Ovary (tissue), 9 donors: ENCODE data around the gene FSTL3. TPM values are rescaled to one million over a fixed set of nuclear protein-coding genes. Genes with fewer than 3 reads are reported as not detected.

Experiments used
- DNase-seq, 5 donors: peaks; one replicate each; pipeline ENCODE4 v3.0.0-alpha.2; 2019 to 2020
- H3K27ac ChIP-seq, 2 donors: fragments of 200-600 bp; one replicate each; pipeline versions ENCODE4 v1.5.1 to v1.8.0; 2019 to 2022
- H3K27me3 ChIP-seq: fragments of 200-600 bp; one replicate; pipeline ENCODE4 v1.8.0; 2022
- H3K36me3 ChIP-seq: fragments of 200-600 bp; sonication (generic); one replicate; pipeline ENCODE4 v1.5.1; 2019
- H3K4me1 ChIP-seq: one replicate; pipeline ENCODE4 v1.8.1; 2013; ENCODE audit warnings: mild to moderate bottlenecking, moderate library complexity; ENCODE audit not compliant: insufficient read depth
- H3K4me3 ChIP-seq: fragments of 200-600 bp; sonication (generic); one replicate; pipeline ENCODE4 v1.5.1; 2017
- H3K9me3 ChIP-seq, 2 donors: fragments of 200-600 bp in 1 of 2; sonication (generic) in 1 of 2; one replicate each; pipeline versions ENCODE4 v1.5.1 to v1.8.1; 2013 to 2019; ENCODE audit warnings: mild to moderate bottlenecking in 1 of 2, moderate library complexity in 1 of 2
- CTCF ChIP-seq, 3 donors: fragments of 450-650 bp in 2 of 3; fragments of 200-600 bp in 1 of 3; IDR thresholded peaks; one replicate each; pipeline versions ENCODE4 v1.5.1 to v1.8.0; 2016 to 2022; ENCODE audit warnings: antibody characterized with exemption in 3 of 3, mild to moderate bottlenecking in 1 of 3
- EP300 ChIP-seq: sonication (generic); formaldehyde crosslinking; IDR thresholded peaks from one replicate; pipeline ENCODE4 v1.6.1; 2017; ENCODE audit warnings: antibody characterized with exemption
- POLR2A ChIP-seq: fragments of 450-650 bp; IDR thresholded peaks from one replicate; pipeline ENCODE4 v1.6.1; 2017; ENCODE audit warnings: antibody characterized with exemption, mild to moderate bottlenecking, moderate library complexity
- WGBS, 3 donors: extraction: QIAGEN DNeasy Blood & Tissue Kit in 1 of 3; methylation state at CpG; one replicate each; pipeline versions ENCODE4 v1.1.5 to v1.1.7; 2013 to 2017; 5-methylcytosine and 5-hydroxymethylcytosine counted together
- intact Hi-C, 4 donors: fragments of 100-400 bp; cut with DNase I; formaldehyde crosslinking; loops; one replicate each; pipeline versions ENCODE4 v1.11.0 to v1.15.1; 2022 to 2023
- polyA plus RNA-seq, 2 donors: library from polyadenylated mRNA; stranded (reverse); fragments of 200-250 nt in 1 of 2; fragments of 350-450 nt in 1 of 2; fragmentation: Illumina TruSeq in 1 of 2; extraction: RNeasy Lipid Tissue Mini Kit (QIAGEN cat#74804) in 1 of 2; gene quantifications; one replicate each; pipeline ENCODE4 v1.2.3, GENCODE V29; 2013 to 2014
- total RNA-seq, 7 donors: library from RNA; depleted of rRNA in 2 of 7; stranded (reverse); fragments of >200 nt in 2 of 7; fragmentation: NEBNext Ultra II Directional in 3 of 7; extraction: Animal tissue kit (Norgen Biotek cat#: 25700) in 3 of 7; gene quantifications; one replicate each; pipeline versions ENCODE4 v1.1.0 to v1.2.4, GENCODE V29; 2016 to 2023
- donor health status: DM: no; HTN: no; CAD: no; lungs with moderate emphysema.
- donor health status: DM: no; HTN: no; CAD: no.
- donor health status: Bipolar disorder and iron deficiency.
- donor health status: DM: yes; HTN: yes; CAD: no.
- donor health status: DM: no; HTN: no; CAD: no.
- donor health status: DM: yes; HTN: yes; CAD: no.

FSTL3 gene
- total and polyA plus RNA-seq, 9 donors = 16.9 to 141 (median 39.9) TPM

GRCh38 chr19:670609-671075 lies 5.5 kb upstream of the FSTL3 start:
- 71 to 77% (median 75%) methylated on average over 9 of the region's 9 CpGs for WGBS, 3 donors
- Histone ChIP-seq H3K9me3 (no peaks in the 10 kb centered on the region), H3K4me1 (peaks cover 9% of the 10 kb centered on the region), H3K36me3 (no peaks in the 10 kb centered on the region), H3K27ac (no peak overlapping the region), H3K27me3 (no peaks in the 10 kb centered on the region), H3K4me3 (no peak overlapping the region)
- TF ChIP-seq EP300 (no peak), POLR2A (no peak), CTCF (IDR thresholded peaks at IDR 0.05) (no peak)
- intact Hi-C loops = loop anchor here in 1 of 4 donors (10.0 kb wide), 1 partner anchor 264 kb away; no protein-coding TSS in a partner anchor
- DNase-seq = no peak

GRCh38 chr19:674282-675151 lies 1.7 kb upstream of the FSTL3 start:
- H3K27ac ChIP-seq = peak overlapping the region; percentile 49 to 58
- DNase-seq = peak in 4 of 5 donors; percentile 44 to 86 (median 66)
- intact Hi-C loops = loop anchor here in 2 of 4 donors (5.0 to 10.0 kb wide), 2 partner anchors 48 to 260 kb away; no protein-coding TSS in a partner anchor
- no peak for TF ChIP-seq CTCF (IDR thresholded peaks at IDR 0.05)
- TF ChIP-seq POLR2A = no peak
- TF ChIP-seq EP300 = no peak
- peaks cover 19% of the 10 kb centered on the region for H3K4me1 ChIP-seq
- no peaks in the 10 kb centered on the region for H3K9me3 ChIP-seq
- 16 to 47% (median 29%) methylated on average over 38 of the region's 38 CpGs for WGBS, 3 donors
- H3K27me3 ChIP-seq = no peaks in the 10 kb centered on the region
- H3K36me3 ChIP-seq = no peaks in the 10 kb centered on the region
- no peak overlapping the region for H3K4me3 ChIP-seq

GRCh38 chr19:676007-676338 lies 219 bp upstream of the FSTL3 start:
- H3K9me3 ChIP-seq = no peaks in the 10 kb centered on the region
- 2 to 4% (median 3%) methylated on average over 24 to 31 of the region's 31 CpGs for WGBS, 3 donors
- TF ChIP-seq EP300 = no peak
- TF ChIP-seq CTCF (IDR thresholded peaks at IDR 0.05) = no peak
- TF ChIP-seq POLR2A = no peak
- H3K27me3 ChIP-seq = no peaks in the 10 kb centered on the region
- peak overlapping the region; percentile 43 for H3K4me3 ChIP-seq
- H3K27ac ChIP-seq = peak overlapping the region; percentile 49 to 70
- peak in 1 of 5 donors; percentile 41 for DNase-seq
- peaks cover 19% of the 10 kb centered on the region for H3K4me1 ChIP-seq
- H3K36me3 ChIP-seq = no peaks in the 10 kb centered on the region
- intact Hi-C loops = loop anchor here in 2 of 4 donors (5.0 to 10.0 kb wide), 2 partner anchors 46 to 259 kb away; no protein-coding TSS in a partner anchor

GRCh38 chr19:677201-677600 lies 1.0 kb downstream of the FSTL3 start:
- intact Hi-C loops = loop anchor here in 2 of 4 donors (5.0 to 10.0 kb wide), 2 partner anchors 45 to 258 kb away; no protein-coding TSS in a partner anchor
- WGBS, 3 donors = 1 to 2% (median 1%) methylated on average over 12 to 15 of the region's 15 CpGs
- Histone ChIP-seq H3K27ac (peak overlapping the region; percentile 70 to 74), H3K36me3 (no peaks in the 10 kb centered on the region), H3K9me3 (no peaks in the 10 kb centered on the region), H3K4me3 (peak overlapping the region; percentile 43), H3K4me1 (peaks cover 22% of the 10 kb centered on the region), H3K27me3 (no peaks in the 10 kb centered on the region)
- peak; percentile 84 to 90 (median 87) for DNase-seq
- TF ChIP-seq EP300 = peak; percentile 29
- no peak for TF ChIP-seq CTCF (IDR thresholded peaks at IDR 0.05)
